Activated CD8-positive, alpha-beta memory T cell treated with anti-CD3 and anti-CD28 coated beads, Interleukin-2, amount 10 ng/mL, durations not matched to agents 7 days and 5 days (primary cell): ENCODE results near the gene TMEM61. TPM values are rescaled to one million over a fixed set of nuclear protein-coding genes. Genes with fewer than 3 reads are reported as not detected.

Source experiments
- ATAC-seq: fragments of 150-1000 bp; cut with Tn5 transposase; one replicate; pipeline ENCODE4 v1.10.0; 2021; ENCODE audit warnings: moderate library complexity
- CTCF ChIA-PET: fragments of 350-600 bp; sonication (Branson Sonifier 250); formaldehyde crosslinking; loops from one replicate; lab custom pipeline; 2021; ENCODE audit warnings: antibody characterized with exemption; lab: Charles Lee
- DNase-seq: peaks from one replicate; pipeline ENCODE4 v3.0.0-alpha.2; 2020
- H3K27ac Mint-ChIP-seq: one replicate; pipeline ENCODE4 v1.8.0; 2021; ENCODE audit warnings: mild to moderate bottlenecking, mixed read lengths
- H3K27me3 Mint-ChIP-seq: one replicate; pipeline ENCODE4 v1.8.0; 2021; ENCODE audit warnings: mixed read lengths
- H3K36me3 Mint-ChIP-seq: one replicate; pipeline ENCODE4 v1.8.0; 2021; ENCODE audit warnings: mild to moderate bottlenecking, mixed read lengths
- H3K4me1 Mint-ChIP-seq: one replicate; pipeline ENCODE4 v1.8.0; 2021; ENCODE audit warnings: mixed read lengths
- H3K4me3 Mint-ChIP-seq: one replicate; pipeline ENCODE4 v1.8.0; 2021; ENCODE audit warnings: mild to moderate bottlenecking, moderate library complexity, mixed read lengths
- H3K9me3 Mint-ChIP-seq: one replicate; pipeline ENCODE4 v1.8.0; 2022; ENCODE audit warnings: low read depth, mixed read lengths
- total RNA-seq, 2 experiments: library from RNA; stranded (reverse); gene quantifications; one replicate each; pipeline ENCODE4 v1.2.3, GENCODE V29; 2021

Gene TMEM61
- total RNA-seq, 2 experiments from 2014 or later = not detected

DNA sequence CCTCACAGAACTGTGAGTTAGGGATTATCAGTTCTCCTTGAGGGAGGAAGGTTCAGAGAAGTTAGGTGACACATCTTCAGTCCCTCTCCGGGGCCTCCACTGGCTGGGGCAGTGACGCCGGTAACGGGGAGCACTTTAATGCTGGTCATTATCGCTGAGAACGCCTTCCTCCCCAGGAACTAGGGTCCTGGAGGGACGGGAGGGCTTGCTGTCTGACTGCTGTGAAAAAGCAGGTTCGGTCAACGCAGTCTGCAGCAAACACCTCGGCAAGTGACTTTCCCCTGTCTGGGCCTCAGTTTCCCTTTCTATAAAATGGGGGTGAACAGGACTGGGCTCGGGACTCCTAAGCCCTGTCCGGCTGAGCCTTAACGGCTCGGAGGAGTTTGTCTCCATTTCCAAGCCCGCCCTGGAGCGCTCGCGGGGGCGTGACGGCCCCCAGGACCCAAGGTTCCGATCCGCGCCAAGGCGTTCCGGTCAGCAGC lies 341 bp upstream of the TMEM61 start:
- peaks cover 60% of the 10 kb centered on the region for H3K27me3 Mint-ChIP-seq

DNA sequence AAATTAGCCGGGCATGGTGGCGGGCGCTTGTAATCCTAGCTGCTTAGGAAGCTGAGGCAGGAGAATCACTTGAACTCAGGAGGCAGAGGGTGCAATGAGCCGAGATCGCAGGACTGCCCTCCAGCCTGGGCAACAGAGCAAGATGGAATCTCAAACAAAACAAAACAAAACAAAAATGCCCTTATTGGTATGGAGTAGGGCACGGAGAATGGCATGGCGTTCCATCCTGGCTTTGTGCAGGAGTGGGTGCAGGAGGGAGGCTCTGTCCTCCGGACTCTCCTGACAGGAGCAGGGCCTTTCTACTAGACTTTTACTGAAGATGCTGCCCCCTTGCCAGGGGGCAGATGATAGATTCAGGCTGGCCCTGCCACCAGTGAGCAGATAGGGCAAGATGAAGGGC lies 1.0 kb downstream of the TMEM61 start:
- no peaks in the 10 kb centered on the region for H3K4me1 Mint-ChIP-seq

More for the DNA sequence above, 341 bp upstream of the TMEM61 start:
- DNase-seq (no peak), ATAC-seq (no peak)
- Mint-ChIP-seq H3K9me3 (no peaks in the 10 kb centered on the region), H3K4me1 (no peaks in the 10 kb centered on the region), H3K36me3 (no peaks in the 10 kb centered on the region), H3K27ac (no peak overlapping the region), H3K4me3 (no peak overlapping the region)
- CTCF ChIA-PET = no interaction called here

DNA sequence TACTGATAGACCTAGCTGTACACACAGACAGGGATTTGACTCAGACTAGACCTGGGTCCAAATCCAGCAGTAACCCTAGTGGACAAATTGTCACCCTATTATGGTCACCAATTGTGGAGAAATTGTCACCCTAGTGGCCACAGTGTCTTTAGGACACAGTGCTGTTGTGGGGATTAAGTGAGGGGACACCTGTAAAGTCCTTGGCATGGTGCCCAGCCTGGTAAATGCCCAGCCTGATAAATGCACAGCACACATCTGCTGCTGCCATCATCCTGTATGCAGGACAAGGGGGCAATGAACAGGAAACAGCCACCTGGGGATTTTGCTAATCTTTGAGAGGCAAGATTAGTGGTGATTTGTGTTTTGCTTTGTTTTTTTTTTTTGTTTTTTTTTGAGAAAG lies 2.3 kb downstream of the TMEM61 start:
- Mint-ChIP-seq H3K27me3 (peaks cover 56% of the 10 kb centered on the region), H3K36me3 (no peaks in the 10 kb centered on the region), H3K4me3 (no peak overlapping the region), H3K9me3 (no peaks in the 10 kb centered on the region), H3K27ac (no peak overlapping the region), H3K4me1 (no peaks in the 10 kb centered on the region)
- ATAC-seq (no peak), DNase-seq (no peak)
- CTCF ChIA-PET = no interaction called here

More for the DNA sequence above, 1.0 kb downstream of the TMEM61 start:
- Mint-ChIP-seq H3K9me3 (no peaks in the 10 kb centered on the region), H3K27me3 (peaks cover 57% of the 10 kb centered on the region), H3K36me3 (no peaks in the 10 kb centered on the region), H3K4me3 (no peak overlapping the region), H3K27ac (no peak overlapping the region)
- DNase-seq = no peak
- ATAC-seq = no peak
- CTCF ChIA-PET = no interaction called here

DNA sequence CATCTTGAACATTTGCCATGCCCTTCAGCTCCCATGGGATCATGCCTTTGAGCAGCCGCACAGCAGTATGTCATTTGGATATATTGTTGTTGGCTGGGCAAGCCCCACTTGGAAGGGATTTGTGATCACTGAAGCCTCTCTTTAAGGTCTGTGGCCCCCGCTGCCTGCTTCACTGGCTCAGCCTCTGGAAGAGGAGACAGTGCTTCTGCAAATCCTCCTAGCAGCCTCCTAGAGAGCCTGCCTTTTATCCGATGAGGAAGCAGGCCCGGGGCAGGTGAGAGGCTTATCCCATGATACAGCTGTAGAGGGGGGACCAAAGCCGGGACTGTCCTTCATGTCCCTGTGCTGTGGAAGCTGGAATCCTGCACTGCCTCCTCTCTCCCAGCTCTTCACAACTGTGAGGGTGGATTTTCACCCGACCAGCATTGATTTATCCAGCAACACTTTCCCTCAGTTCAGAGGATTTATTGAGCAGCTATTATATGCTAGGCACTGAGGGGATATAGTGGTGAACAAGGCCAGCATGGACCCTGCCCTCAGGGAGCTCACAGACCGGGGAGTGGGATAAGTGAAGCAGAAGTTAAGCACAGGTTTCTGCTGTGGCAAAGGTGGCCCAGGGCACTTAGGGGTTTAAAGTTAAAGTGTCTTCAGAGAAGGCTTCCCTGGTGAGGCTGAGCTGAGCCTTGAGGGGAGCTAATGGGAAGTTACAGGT lies 3.9 kb downstream of the TMEM61 start:
- H3K4me3 Mint-ChIP-seq = no peak overlapping the region
- H3K36me3 Mint-ChIP-seq = no peaks in the 10 kb centered on the region
- CTCF ChIA-PET = interaction anchor here (0.7 to 1.9 kb wide), 3 partner anchors 12 to 34 kb away, joined by 3 to 7 read pairs (median 4); no protein-coding TSS in a partner anchor
- no peak for ATAC-seq
- peaks cover 43% of the 10 kb centered on the region for H3K27me3 Mint-ChIP-seq
- no peaks in the 10 kb centered on the region for H3K4me1 Mint-ChIP-seq
- no peak for DNase-seq
- H3K9me3 Mint-ChIP-seq = no peaks in the 10 kb centered on the region
- H3K27ac Mint-ChIP-seq = no peak overlapping the region

DNA sequence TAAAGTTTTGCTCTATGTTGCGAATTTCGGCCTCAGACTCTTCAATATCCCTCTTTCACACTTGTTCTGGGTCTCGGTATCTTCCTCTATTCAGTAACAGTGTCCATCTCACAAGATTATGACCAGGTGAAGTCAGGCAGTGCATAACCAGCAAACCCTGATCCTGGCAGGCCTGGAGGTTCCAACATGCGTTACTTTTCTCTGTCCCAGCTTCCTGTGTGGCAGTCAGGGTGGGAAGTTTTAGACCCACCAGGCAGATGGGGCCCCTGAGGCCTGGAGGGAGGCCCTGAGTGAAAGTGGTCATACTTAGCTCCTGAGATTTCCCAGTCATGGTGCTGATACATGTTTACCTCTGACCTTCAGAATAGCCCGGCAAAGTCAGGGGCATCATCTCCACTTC lies 5.1 kb downstream of the TMEM61 start:
- Mint-ChIP-seq H3K4me1 (no peaks in the 10 kb centered on the region), H3K36me3 (no peaks in the 10 kb centered on the region), H3K9me3 (no peaks in the 10 kb centered on the region), H3K27ac (no peak overlapping the region), H3K4me3 (no peak overlapping the region), H3K27me3 (peaks cover 33% of the 10 kb centered on the region)
- ATAC-seq (no peak), DNase-seq (no peak)
- CTCF ChIA-PET = interaction anchor here (1.9 to 5.3 kb wide), 2 partner anchors 35 kb away, joined by 7 to 25 read pairs; no protein-coding TSS in a partner anchor

DNA sequence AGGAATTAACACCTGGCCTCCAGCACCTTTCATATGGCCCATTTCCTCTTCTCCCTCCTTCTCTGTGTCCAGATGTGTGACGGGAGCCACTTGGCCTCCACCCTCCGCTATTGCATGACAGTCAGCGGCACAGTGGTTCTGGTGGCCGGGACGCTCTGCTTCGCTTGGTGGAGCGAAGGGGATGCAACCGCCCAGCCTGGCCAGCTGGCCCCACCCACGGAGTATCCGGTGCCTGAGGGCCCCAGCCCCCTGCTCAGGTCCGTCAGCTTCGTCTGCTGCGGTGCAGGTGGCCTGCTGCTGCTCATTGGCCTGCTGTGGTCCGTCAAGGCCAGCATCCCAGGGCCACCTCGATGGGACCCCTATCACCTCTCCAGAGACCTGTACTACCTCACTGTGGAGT lies 5.6 kb downstream of the TMEM61 start:
- ATAC-seq (no peak), DNase-seq (no peak)
- Mint-ChIP-seq H3K27me3 (peaks cover 32% of the 10 kb centered on the region), H3K9me3 (no peaks in the 10 kb centered on the region), H3K4me1 (no peaks in the 10 kb centered on the region), H3K27ac (no peak overlapping the region), H3K36me3 (no peaks in the 10 kb centered on the region), H3K4me3 (no peak overlapping the region)
- CTCF ChIA-PET = interaction anchor here (1.8 to 5.3 kb wide), 2 partner anchors 10 to 36 kb away, joined by 6 to 25 read pairs; no protein-coding TSS in a partner anchor

DNA sequence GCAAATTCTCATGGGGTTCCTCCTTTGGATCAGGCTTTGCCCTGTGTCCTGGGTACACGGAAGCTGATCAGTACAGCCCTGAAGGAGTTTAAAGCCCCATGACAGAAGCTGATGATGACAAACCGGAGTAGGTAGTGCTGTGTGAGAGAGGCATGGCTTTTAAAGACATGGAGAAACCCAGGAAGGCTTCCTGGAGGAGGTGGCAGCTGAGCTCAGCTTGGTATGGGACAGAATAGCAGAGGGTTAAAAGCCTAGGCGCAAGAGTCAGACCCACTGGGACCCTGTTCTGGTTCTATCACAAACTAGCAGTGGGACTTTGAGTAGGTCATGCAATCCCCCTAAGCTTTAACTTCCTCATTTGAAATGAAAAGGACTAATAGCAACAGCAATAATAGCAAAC lies 6.1 kb downstream of the TMEM61 start:
- Mint-ChIP-seq H3K36me3 (no peaks in the 10 kb centered on the region), H3K4me3 (no peak overlapping the region), H3K27ac (no peak overlapping the region), H3K4me1 (no peaks in the 10 kb centered on the region), H3K27me3 (peaks cover 26% of the 10 kb centered on the region), H3K9me3 (no peaks in the 10 kb centered on the region)
- DNase-seq (no peak), ATAC-seq (no peak)
- CTCF ChIA-PET = interaction anchor here (1.8 to 7.4 kb wide), 3 partner anchors 10 to 41 kb away, joined by 6 to 44 read pairs (median 25); no protein-coding TSS in a partner anchor

DNA sequence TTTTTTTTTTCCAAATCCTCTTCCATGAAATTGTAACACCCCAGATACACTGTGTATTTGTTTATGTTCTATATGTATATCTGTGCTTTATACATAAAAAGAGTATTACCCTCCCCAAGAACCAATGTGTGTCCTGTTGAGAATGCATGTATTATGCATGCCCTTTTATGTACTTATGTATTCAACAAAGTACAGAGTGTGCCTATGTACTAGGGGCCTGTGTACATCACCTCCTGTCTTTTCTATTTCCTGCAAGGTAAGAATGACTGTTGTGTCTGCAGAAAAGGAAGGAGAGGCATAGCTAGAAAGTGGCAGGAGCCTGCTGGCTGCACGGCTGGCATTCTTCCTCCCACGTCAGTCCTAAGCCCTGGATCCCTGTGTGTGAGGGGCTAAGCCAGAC lies 7.0 kb downstream of the TMEM61 start:
- peaks cover 19% of the 10 kb centered on the region for H3K27me3 Mint-ChIP-seq
- no peaks in the 10 kb centered on the region for H3K36me3 Mint-ChIP-seq
- CTCF ChIA-PET = interaction anchor here (1.8 to 7.4 kb wide), 3 partner anchors 9 to 42 kb away, joined by 6 to 44 read pairs (median 25); no protein-coding TSS in a partner anchor
- H3K4me1 Mint-ChIP-seq = peaks cover 2% of the 10 kb centered on the region
- H3K27ac Mint-ChIP-seq = no peak overlapping the region
- no peaks in the 10 kb centered on the region for H3K9me3 Mint-ChIP-seq
- no peak for ATAC-seq
- no peak overlapping the region for H3K4me3 Mint-ChIP-seq
- DNase-seq = no peak

DNA sequence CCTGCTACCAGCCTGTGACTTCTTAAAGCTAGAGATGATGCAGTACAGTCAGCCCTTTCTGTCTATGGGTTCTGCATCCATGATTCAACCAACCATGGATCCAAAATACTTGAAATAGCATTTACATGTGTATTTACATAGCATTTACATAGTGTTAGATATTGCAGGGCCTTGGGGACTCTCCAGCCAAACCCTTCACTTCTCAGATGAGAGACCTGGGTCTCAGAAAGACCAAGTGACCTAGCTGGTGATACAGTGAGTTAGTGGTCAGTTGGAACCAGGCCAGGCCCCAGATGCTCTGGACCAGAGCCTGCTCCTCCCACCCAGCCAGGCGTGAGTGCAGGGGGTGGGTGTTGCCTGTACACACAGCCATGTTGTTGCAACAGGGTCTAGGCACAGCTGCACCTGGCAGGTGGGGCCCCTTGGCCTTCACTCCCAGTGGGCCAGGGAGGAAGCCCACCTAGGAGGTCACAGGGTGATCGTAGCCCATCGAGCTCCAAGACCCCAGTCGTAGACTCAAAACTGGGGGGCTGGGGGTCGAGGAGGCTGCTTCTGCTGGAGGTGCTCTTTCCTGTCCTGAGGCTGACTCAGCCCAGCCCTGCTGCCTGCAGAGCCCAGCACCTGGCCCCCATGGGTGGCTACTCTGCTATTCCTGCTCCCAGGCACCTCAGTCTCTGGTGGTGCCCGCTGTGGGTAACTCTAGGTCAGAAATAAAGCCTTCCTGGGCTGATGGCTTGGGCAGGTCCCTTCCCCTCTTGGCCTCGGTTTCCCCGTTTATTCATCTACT lies 7.7 kb downstream of the TMEM61 start:
- H3K27me3 Mint-ChIP-seq = peaks cover 18% of the 10 kb centered on the region
- no peak for DNase-seq
- ATAC-seq = no peak
- no peak overlapping the region for H3K27ac Mint-ChIP-seq
- CTCF ChIA-PET = interaction anchor here (1.8 to 7.4 kb wide), 3 partner anchors 8 to 42 kb away, joined by 6 to 44 read pairs (median 25); no protein-coding TSS in a partner anchor
- H3K36me3 Mint-ChIP-seq = no peaks in the 10 kb centered on the region
- peaks cover 7% of the 10 kb centered on the region for H3K4me1 Mint-ChIP-seq
- no peaks in the 10 kb centered on the region for H3K9me3 Mint-ChIP-seq
- H3K4me3 Mint-ChIP-seq = no peak overlapping the region

DNA sequence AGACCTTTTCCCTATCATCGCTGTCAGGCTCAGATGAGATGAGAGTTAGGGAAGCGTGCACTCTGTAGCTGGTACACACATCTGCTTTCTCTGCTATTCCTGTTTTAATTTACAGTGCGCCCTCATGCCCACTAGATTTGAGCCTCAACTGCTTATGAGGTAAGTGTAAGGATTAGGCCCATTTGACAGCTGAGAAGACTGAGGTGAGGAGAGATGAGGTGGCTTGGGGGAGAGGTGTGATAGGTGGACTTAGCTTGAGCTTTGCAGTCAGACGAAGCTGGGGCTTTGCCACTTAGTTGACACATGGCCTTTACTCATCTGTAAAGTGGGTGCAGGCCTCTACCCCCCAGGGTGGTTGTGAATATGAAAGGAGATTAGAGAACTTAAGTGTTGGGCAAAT lies 8.5 kb downstream of the TMEM61 start:
- no peaks in the 10 kb centered on the region for H3K36me3 Mint-ChIP-seq
- peaks cover 7% of the 10 kb centered on the region for H3K4me1 Mint-ChIP-seq
- no peak overlapping the region for H3K4me3 Mint-ChIP-seq
- H3K27me3 Mint-ChIP-seq = peaks cover 10% of the 10 kb centered on the region
- no peak overlapping the region for H3K27ac Mint-ChIP-seq
- CTCF ChIA-PET = interaction anchor here (1.3 to 7.4 kb wide), 4 partner anchors 33 to 317 kb away, joined by 4 to 44 read pairs (median 14); no protein-coding TSS in a partner anchor
- ATAC-seq (no peak), DNase-seq (no peak)
- no peaks in the 10 kb centered on the region for H3K9me3 Mint-ChIP-seq

DNA sequence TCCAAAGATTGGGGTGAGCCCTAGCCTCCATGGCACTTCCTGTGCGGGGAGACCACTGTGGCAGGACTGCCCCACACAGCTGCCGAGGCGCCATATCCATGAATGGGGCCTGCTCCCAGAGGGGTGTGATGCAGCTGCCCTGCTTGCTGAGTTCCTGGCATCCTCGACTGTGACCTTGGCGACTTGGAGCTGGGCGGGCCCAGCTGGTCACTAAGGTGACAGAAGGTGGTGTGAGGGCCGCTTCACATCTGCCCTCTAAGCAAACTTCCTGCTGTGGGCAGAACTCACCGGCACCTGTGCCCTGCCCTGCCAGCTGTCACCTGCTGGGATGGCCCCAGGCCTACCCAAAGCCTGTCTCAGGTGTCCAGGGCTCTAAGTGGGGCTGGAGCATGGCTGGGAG lies 9.0 kb downstream of the TMEM61 start:
- no peak overlapping the region for H3K27ac Mint-ChIP-seq
- CTCF ChIA-PET = interaction anchor here (1.0 to 7.4 kb wide), 5 partner anchors 29 to 317 kb away, joined by 3 to 44 read pairs (median 4); no protein-coding TSS in a partner anchor

DNA sequence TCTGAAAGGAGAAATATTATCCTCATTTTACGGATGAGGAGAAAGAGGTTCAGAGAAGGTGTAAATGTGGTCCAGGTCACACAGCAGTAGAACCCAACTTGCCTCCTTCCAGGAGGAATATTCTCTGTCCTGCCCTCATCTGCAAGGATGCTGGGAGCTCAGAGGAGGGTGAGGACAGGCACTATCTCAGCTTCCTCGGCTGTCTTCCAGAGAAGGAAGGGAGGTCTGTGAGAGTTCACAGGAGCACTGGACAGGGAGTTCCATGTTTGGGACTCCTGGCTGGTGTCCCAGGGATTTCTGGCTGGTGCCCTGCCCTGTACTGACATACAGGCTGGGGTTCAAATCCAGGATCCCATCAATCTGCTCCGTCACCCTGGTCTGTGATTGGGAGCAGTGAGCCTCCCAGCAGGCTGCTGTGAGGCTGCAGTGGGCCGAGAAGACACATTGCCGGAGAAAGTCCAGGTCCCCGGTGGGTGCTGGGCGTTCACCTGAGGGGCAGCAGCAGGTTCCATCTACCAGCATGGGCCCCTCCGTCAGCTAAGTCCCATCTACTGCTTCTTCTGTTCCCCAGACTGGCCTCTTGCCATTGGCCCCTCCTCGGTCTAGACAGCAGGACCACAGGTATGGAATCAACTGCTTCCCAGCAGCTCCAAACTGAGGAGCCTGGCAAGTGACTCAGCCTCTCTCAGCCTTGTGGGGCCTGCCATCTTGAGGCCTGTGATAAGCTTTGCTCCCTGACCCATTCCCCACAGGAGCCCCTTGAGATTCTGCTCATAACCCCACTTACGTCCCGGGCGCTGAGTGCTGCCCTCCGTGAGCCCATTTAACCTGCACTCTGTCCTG lies 9.8 kb downstream of the TMEM61 start:
- peaks cover 19% of the 10 kb centered on the region for H3K4me1 Mint-ChIP-seq
- H3K9me3 Mint-ChIP-seq = no peaks in the 10 kb centered on the region
- ATAC-seq (no peak), DNase-seq (no peak)
- H3K27ac Mint-ChIP-seq = no peak overlapping the region
- H3K27me3 Mint-ChIP-seq = peaks cover 5% of the 10 kb centered on the region
- H3K36me3 Mint-ChIP-seq = no peaks in the 10 kb centered on the region
- CTCF ChIA-PET = interaction anchor here (1.0 to 7.4 kb wide), 5 partner anchors 30 to 318 kb away, joined by 3 to 44 read pairs (median 4); no protein-coding TSS in a partner anchor
- no peak overlapping the region for H3K4me3 Mint-ChIP-seq

More for the DNA sequence above, 9.0 kb downstream of the TMEM61 start:
- ATAC-seq = no peak
- no peaks in the 10 kb centered on the region for H3K36me3 Mint-ChIP-seq
- no peaks in the 10 kb centered on the region for H3K9me3 Mint-ChIP-seq
- H3K4me3 Mint-ChIP-seq = no peak overlapping the region
- peaks cover 12% of the 10 kb centered on the region for H3K4me1 Mint-ChIP-seq
- DNase-seq = no peak
- peaks cover 9% of the 10 kb centered on the region for H3K27me3 Mint-ChIP-seq
